GM18502 (cell line): ENCODE results near the gene LRP11.
A peak's percentile ranks its signal among the peaks of the same experiment; 100 is the strongest.
"Not testable (repeated sequence)": the region's sequence is repeated elsewhere in the genome, so short reads cannot be mapped to it uniquely, and the experiment has no call there.

Source experiments
- ATAC-seq: cut with Tn5 transposase; IDR thresholded peaks from one replicate; pipeline ENCODE4 v1.9.1; 2021; ENCODE audit warnings: mild to moderate bottlenecking; ENCODE audit not compliant: unreplicated experiment, poor library complexity

LRP11 gene

DNA sequence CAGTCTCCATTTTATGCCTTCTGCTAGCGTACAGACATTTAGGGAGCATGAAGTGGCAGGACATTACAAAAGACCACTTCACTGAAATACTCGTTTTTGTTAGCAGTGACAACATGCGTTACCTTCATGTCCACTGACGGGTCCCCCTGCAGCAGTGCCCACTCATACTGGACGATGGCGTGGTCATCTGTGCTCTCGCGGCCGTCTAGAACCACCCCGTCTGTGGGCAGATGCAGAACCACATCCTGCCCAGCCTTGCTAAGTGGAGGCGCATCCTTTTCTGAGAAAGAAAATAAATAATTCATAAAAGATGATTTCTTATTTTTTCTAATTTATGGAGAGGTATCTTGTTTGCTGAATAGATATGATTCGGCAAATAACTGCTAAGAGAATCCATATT, 11.3 kb downstream of the LRP11 start:
- no peak for ATAC-seq

DNA sequence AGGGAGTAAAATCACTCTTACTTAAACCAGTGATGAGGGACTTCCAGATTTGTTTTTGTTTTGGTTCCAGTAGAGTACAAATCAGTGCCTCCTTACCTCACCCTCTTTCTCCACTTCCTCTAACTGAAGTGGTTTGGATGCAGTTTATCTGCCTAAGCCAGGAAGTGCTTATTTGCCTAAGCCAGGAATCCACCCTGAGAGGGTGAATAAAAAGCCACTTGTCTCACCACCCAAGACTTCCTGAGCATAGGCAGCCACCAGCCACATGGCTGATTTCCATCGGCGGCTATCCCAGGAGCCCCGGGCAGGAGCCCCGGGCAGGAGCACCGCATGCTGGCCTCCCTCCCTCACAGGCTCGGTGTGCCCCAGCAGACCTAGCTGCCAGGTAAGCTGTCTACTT, 12.0 kb downstream of the LRP11 start:
- ATAC-seq: no peak

DNA sequence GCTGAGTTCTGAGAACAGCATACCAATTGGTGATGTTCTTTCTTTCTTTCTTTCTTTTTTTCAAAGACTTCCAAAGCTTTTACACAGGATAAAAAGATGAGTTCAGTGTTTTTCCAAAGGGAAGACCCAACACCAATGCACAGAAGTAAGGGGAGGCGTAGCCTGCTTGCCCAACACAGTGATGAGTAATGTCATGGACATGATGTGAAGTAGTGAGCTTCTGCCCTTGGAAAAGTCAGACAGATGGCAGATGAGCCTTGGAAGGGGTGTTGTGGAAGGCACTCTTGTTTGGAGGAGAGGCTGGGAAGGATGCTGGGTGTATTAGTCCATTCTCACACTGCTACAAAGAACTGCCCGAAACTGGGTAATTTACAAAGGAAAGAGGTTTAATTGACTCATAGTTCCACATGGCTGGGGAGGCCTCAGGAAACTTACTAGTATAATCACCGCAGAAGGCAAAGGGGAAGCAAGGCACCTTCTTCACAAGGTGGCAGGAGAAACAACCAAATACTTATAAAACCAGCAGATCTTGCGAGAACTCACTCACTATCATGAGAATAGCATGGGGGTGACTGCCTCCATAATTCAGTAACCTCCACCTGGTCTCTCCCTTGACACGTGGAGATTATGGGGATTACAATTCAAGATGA, 12.6 kb downstream of the LRP11 start:
- ATAC-seq: no peak

DNA sequence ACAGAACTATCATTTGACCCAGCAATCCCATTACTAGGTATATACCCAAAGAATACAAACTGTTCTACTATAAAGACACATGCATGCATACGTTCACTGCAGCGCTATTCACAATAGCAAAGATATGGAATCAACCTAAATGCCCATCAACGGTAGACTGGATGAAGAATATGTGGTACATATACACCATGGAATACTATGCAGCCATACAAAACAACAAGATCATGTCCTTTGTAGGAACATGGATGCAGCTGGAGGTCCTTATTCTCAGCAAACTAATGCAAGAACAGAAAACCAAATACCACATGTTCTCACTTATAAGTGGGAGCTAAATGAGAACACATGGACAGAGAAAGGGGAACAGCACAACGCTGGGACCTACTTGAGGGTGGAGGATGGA, 15.8 kb downstream of the LRP11 start:
- ATAC-seq: not testable (repeated sequence)

DNA sequence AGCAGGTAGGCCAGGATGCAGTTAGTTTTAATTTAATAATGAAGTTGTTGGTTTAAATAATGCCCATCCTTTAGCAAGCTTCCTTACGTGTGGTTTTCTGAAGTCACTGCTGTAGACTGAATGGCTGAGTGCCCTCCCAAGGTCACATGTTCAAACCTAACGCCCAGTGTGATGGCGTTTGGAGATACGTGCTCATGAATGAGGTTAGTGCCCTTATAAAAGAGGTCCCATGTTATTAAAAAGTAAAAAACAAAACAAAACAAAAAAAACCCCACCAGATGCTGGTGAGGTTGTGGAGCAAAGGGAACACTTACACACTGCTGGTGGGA, 16.3 kb downstream of the LRP11 start:
- no peak for ATAC-seq

DNA sequence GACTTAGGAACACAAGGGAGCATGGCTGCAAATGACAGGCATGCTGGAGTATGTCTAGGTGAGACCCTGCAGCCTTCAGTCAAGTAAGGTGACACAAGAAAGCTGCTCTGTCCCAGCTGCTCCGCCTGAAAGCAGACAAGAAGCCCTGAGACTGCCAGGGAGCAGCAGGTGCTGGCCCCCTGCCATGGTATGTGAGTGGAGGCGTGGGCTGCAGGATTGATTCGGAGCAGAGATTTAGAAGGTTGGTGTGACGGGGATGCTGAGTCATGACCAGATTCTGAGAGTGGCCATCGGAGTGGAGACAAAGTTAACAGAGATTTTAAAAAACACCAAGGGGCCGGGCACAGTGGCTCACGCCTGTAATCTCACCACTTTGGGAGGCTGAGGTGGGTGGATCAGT, 17.8 kb downstream of the LRP11 start:
- ATAC-seq: no peak

DNA sequence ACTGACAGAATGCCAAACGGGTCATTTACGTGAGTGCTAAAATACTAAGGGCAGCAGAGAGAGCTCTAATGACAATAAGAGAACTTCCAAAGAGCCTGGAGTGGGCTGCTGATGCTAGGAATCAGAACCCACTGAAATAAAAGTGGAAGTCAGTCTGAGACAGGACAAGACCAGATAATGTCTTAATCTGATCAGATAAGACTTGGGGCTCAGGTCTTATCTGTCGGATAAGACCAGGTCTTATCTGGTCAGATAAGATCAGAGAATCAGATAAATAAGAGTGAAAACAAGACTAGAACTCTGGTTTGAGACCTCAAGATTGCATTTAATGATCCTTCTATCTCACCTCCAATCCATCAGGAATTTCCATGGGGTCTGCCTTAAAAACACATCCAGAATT, 18.6 kb downstream of the LRP11 start:
- ATAC-seq: no peak

DNA sequence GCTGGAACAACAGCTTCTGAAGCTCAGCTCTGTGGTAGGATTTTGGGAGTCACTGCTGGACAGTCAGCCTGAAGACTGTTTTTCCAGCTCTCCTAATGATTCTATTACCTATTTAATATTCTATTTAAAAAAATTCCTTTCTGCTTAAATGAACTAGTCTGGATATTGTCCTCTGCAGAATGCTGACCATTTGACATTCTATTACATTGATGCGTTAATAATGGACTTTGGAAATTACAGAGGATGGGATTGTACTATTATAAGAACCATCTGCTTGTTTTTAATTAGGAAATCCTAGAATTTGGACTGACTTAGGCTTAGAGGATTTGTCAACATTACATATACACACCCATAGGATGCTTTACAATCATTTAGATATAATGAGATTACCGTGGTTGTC, 19.7 kb downstream of the LRP11 start:
- ATAC-seq: no peak

DNA sequence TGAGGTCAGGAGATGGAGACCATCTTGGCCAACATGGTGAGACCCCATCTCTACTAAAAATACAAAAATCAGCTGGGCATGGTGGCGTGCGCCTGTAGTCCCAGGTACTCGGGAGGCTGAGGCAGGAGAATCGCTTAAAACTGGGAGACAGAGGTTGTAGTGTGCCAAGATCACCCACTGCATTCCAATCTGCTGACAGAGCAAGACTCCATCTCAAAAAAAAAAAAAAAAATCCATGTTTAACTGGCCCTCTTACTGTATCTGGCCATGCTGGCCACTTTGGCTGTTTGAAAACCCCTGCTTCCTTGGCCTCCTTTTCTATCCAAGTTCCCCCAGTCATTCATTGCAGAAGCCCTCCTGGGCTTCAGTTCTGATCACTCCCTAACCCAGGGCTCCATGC, 20.1 kb downstream of the LRP11 start:
- not testable (repeated sequence) for ATAC-seq

DNA sequence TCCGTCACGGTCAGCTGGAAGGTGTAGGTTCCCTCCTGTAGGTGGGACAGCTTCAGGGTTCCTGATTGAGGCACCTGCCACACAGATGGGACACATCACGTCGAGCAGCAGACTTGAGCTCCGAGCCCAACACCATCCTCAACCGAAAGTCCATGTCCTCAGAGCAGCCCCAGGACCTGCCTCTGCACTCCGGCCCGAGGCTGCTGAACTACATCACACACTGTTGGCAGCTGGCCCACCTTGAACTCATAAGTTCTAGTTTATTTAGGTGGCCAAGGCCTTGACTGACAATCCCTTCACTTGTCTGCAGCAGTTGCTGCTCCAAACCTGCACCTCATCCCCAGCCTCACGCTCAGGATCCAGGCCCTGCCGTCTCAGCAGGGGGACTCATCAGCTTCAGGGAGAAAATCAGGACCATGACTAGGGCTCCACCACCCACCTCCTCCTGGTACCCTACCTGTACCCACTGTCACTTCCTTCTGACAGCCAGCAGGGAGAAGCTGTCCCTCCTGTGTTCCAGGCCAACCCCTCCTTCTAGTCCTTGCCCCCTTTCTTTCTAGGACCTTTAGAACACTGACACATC, 21.0 kb downstream of the LRP11 start:
- no peak for ATAC-seq

DNA sequence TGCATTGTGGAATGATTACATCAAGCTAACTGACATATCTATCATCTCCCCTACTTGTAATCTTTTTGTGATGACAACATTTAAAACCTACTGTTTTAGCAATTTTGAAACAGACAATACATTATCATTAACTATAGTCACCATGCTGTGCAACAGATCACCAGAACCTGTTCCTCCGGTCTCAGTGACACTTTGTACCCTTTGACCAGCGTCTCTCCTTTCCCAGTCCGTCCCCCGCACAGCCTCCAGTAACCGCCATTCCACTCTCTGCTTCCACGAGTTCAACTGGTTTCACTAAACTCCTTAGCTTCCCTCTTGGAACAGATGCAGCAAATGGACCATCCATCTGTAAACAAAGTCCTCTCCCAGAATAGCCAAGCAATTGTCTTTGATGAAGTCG, 21.8 kb downstream of the LRP11 start:
- ATAC-seq: no peak

DNA sequence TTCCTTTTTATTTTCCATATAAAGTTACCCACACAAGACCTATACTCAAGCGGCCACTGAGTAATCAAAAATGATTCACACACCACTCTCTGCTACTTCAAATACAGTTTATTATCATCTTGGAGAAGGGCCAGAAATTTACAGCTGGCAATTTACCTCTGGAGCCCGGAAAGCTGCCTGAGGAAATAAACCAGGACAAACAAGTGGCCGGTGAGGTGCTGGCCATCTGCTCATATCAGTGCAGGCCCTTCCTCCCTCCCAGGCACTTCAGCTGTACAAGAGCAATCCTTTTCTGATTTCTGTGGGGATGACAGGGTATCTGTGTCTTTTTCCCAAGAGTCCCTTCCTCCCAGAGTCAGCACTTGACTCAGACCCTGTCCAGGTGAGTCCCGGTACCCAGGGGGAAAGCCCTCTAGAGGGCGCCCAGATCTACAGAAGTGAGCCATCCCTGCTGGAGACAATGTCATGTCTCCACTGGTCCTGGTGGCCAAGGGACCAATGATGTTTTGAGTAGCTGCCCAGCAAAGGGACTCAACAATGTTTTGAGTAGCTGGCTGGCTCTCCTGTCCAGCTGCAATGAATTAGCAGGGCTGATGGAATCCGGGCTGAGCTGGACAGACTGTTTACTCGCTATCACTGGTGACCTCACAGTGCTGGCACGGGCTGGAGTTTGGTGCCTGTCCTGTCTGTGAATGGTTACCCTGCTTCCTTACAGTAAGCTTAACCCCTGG, 23.6 kb downstream of the LRP11 start:
- ATAC-seq: no peak

DNA sequence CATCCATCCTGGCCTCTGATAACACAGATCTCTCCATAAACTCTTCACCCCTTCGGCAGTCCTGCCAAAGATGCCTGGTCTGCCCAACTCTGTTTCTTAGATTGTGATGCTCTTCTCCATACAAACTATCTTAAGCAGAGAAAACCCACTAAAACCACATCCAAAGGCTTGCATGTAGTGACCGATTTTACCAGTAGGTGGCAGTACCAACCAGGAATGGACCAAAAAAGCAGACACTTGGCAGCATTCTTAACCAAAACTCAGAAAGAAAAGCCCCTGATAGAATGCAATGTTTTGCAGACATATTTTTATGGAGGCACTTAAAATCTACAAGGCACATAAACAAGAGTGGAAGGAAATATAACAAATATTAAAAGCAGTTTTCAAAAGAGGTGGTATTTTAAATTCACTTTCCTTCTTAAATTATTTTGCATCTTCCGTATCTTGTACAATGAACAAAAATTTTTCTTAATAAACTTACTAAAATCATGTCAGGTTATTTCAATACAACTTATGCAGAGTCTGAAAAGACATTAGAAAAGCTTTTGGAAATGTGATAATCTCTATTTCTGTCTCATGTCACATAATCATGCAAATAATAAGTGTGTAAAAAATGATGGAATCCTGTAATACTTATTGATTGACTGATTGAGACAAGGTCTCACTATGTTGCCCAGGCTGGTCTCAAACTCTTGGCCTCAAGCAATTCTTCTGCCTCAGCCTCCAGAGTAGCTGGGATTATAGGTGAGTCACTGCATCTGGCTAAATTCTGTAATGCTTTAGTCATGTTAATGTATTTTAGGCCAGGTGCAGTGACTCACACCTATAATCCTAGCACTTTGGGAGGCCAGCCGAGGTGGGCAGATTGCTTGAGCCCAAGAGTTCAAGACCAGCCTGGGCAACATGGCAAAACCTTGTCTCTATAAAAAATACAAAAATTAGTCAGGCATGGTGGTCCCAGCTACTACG, 29.4 kb downstream of the LRP11 start:
- ATAC-seq: peak; percentile 47

DNA sequence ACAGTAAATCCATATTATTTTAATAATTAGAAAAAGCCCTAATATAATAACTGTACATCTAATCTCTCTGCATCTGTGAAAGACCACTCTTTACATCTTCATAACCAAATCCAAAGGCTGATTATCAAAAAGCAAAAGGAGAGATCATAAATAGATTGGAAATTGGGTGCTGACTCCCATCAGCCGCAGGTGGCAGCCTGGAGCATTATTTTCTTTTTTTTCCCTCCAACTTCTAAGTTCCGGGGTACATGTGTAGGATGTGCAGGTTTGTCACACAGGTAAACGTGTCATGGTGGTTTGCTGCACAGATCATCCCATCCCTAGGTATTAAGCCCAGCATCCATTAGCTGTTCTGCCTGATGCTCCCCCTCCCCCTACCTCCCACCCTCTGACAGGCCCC, 30.5 kb downstream of the LRP11 start:
- no peak for ATAC-seq

DNA sequence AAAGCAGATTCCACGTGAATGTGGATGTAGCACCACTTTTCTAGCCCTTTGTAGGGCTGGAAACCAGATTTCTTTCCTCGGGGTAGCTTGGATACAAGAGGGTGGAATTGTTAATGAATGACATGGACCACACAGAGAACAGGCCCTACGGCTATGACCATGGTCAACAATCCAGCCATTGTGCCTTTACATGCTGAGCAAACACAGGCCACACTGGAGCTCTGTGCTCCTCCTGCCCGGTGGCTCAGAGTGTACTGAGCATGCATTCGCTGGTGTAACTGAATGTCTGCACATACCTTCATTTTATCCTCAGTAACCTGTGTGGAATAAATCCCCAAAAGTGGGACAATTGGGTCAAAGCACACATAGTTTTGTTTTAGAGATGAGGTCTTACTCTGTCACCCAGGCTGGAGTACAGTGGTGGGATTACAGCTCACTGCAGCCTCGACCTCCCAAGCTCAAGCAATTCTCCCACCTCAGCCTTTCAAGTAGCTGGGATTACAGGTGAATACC, 32.8 kb downstream of the LRP11 start:
- ATAC-seq: no peak

DNA sequence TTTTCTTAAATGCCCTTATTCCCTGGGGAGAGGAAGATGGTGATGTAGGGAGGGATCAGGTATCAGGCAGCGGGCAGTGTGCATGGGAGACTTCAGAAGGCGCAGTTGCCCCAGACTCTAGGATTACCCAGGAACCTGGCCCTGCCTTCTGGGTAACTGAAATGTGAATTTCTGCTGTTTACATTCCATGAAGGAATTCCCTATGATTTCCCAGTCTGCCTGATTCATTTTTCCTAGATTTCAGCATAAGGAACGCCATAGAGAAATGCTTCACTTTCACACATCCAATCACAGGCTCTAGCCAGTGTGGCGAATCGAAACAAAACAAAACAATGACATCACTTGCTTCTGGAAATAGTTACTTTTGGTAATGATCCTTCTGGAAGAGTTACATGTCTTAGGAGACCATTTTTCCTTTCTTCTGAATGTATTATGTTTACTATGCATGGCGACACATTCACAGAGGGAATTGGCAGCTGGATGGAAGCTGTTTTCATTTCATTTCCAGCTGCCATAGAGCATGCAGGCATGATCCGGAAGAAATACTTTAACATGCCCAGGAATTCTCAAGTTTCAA, 33.3 kb downstream of the LRP11 start:
- no peak for ATAC-seq

DNA sequence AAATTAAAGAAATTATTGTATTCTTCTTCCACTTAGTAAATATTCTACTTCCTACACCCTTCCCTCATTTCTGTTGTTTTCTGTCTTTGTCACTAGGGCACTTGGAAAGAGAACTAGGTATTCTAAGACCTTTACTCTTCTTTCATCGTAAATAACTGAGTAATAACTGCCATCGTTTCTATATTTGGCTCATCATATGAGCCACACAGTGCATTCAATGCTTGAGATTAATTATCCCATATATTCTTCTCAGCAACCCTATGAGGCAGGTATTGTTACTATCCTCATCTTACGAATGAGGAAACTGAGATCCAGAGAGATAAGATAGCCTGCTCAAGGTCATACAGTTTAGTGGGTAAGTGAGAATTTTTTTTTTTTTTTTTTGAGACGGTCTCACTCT, 38.9 kb downstream of the LRP11 start:
- ATAC-seq: no peak

DNA sequence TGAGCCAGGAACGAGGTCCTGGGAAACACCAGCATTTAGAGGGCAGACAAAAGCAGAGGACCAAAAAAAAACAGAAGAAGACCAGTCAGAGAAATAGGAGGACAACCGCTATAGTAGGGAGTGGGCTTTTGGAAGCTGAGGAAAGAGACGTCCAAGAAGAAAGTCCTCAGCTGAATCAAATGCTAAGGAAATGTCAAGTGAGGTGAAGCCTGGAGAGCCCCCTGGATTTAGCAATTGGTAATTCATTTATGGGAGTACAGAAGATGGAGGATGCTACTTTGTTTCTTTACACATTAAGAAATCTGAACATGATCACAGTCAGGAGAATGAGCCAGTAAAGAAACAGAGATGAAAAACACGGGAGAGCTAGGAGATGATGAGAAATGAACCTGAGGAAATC, 41.1 kb downstream of the LRP11 start:
- ATAC-seq: no peak

DNA sequence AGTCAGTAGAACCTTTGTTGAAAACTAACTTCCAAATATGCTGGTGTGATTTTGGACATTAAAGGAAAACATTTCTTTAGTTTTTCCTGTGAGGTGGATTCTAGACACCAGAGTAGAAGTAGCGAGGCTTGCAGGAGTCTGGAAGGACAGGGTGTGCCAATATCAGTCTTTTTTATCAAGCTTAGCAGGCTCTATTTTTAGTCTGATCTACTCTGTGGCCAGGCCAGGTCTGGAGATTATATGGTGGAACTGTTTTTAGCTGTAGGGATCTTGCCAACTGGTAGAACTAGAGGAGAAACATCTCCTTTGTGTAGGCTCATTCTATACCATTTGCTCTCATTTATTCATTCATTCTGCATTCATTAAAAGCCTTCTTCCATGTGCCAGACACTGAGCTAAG, 42.7 kb downstream of the LRP11 start:
- ATAC-seq: no peak

DNA sequence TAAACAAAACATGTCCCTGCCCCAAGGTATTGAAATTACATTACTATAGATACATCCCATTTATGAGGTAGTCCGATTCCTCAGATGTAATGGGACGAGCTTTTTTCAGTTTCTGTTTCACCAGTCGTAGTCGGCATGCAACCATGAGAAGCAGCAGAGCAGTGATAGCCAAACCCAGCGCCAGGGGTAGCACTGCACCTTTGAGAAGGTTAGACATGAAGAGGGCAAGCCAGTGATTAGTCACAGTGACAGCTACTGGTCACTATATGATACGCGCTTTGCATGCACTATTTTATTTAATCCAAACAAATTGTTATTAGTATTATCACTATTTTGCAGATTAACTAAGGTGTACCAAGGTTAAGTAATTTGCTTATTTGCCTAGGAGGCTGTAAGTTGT, 43.7 kb downstream of the LRP11 start:
- no peak for ATAC-seq
